Measurements from ENCODE around the gene CFAP46. TPM values are rescaled to one million over a fixed set of nuclear protein-coding genes. Genes with fewer than 3 reads are reported as not detected.

Gene CFAP46
- total RNA-seq, 1 donor from 2014 or later: 3.7 TPM

DNA sequence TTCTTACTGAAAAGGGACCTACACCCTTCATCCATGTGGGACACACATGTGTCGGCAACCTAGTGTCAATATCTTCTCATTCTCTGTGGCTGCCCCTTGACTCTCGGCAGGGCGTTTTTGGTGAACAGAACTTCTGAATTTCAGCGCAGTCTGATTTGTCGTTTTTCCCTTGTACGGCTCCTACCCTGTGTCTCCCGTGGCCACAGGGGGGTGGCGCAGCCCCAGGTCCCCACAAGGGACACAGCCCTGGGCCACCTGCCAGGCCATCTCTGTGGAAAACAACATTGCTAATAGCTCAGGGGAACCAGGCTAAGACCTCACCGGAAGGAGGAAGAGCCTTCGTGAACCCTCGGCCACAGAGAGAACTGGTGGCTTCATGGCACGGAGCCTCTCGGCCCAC is 103.3 kb downstream of the CFAP46 start:
- intact Hi-C loops (cut with micrococcal nuclease): loop anchor here (10.0 kb wide), 1 partner anchor 306 kb away; no protein-coding TSS in a partner anchor
- POLR2A ChIA-PET: no interaction called here
- Mint-ChIP-seq H3K9me3 (peaks cover 11% of the 10 kb centered on the region), H3K36me3 (ENCODE audit: low read depth) (no peaks in the 10 kb centered on the region), H3K27me3 (peaks cover 3% of the 10 kb centered on the region), H3K4me3 (no peak overlapping the region), H3K4me1 (peaks cover 6% of the 10 kb centered on the region), H3K27ac (no peak overlapping the region)
- DNase-seq (no peak), ATAC-seq (ENCODE audit: low read depth) (no peak)
- CTCF ChIA-PET: interaction anchor here (0.5 kb wide), 1 partner anchor 161 kb away, joined by 3 read pairs; no protein-coding TSS in a partner anchor
- no peak for TF ChIP-seq CTCF (IDR thresholded peaks at IDR 0.05)

DNA sequence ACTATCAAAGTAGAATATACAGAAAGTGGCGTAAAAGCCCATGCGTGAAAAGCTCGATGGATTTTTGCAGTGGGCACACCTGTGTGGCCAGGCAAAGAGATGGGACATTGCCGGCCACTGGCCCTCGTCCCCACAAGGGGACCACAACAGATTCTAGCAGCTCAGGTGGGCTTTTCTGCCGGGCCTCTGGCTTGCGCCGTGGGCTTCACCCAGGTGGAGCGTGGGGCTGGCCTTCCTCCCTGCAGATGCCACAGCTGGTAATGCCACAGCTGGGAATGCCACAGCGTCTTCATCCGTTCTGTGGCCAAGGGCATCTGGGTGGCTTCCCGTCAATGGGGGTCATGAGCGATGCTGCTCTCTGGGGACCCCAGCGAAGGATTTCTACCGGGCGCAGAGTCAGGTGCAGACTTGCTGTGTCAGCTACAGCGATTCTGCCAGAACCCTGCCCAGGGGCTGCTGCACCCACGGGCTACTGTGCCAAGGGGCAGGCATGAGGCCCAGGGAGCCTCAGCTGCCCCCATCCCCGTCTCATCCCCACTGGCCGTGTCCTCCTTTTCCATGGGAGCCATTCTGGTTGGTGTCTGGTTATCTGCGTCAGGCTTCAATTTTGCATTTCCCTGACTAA is 103.9 kb downstream of the CFAP46 start:
- Mint-ChIP-seq H3K4me3 (no peak overlapping the region), H3K4me1 (peaks cover 6% of the 10 kb centered on the region), H3K9me3 (peaks cover 11% of the 10 kb centered on the region), H3K36me3 (ENCODE audit: low read depth) (no peaks in the 10 kb centered on the region), H3K27ac (no peak overlapping the region), H3K27me3 (peaks cover 3% of the 10 kb centered on the region)
- intact Hi-C loops (cut with micrococcal nuclease): loop anchor here (10.0 kb wide), 1 partner anchor 306 kb away; no protein-coding TSS in a partner anchor
- POLR2A ChIA-PET: no interaction called here
- ATAC-seq (ENCODE audit: low read depth): no peak
- no peak for TF ChIP-seq CTCF (IDR thresholded peaks at IDR 0.05)
- CTCF ChIA-PET: interaction anchor here (0.5 kb wide), 1 partner anchor 161 kb away, joined by 3 read pairs; no protein-coding TSS in a partner anchor
- DNase-seq: no peak

DNA sequence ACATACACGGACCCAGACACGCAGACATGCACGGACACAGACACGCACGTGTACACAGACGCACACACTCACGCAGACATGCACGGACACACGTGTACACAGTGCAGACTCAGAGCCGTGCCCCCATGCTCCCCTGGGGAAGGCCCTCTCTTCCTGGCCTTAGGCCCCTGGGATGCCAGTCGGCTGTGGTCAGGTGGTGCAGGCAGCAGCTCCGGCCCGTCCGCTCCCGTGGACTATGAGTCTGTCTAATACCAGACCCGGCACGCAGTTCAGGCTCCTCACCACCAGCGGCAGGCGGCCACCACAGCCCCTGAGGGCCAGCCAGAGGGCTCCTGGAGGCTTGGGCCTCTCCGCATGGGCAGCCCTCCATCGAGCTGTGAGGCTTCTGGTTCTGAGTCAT is 104.5 kb downstream of the CFAP46 start:
- Mint-ChIP-seq H3K36me3 (ENCODE audit: low read depth) (no peaks in the 10 kb centered on the region), H3K4me1 (peaks cover 6% of the 10 kb centered on the region), H3K9me3 (peaks cover 11% of the 10 kb centered on the region), H3K4me3 (no peak overlapping the region), H3K27ac (no peak overlapping the region), H3K27me3 (peaks cover 3% of the 10 kb centered on the region)
- ATAC-seq (ENCODE audit: low read depth): no peak
- no peak for DNase-seq
- POLR2A ChIA-PET: no interaction called here
- CTCF ChIA-PET: no interaction called here
- intact Hi-C loops (cut with micrococcal nuclease): loop anchor here (10.0 kb wide), 1 partner anchor 307 kb away; no protein-coding TSS in a partner anchor
- TF ChIP-seq CTCF (IDR thresholded peaks at IDR 0.05): no peak

- ChIA-PET CTCF (no interaction called here), POLR2A (no interaction called here)
- no peak overlapping the region for H3K4me3 Mint-ChIP-seq
- H3K36me3 Mint-ChIP-seq (ENCODE audit: low read depth): no peaks in the 10 kb centered on the region
- DNase-seq (peak; percentile 54), ATAC-seq (ENCODE audit: low read depth) (peak; percentile 52)
- H3K4me1 Mint-ChIP-seq: peaks cover 6% of the 10 kb centered on the region
- peaks cover 2% of the 10 kb centered on the region for H3K9me3 Mint-ChIP-seq
- no peak overlapping the region for H3K27ac Mint-ChIP-seq
- peak; percentile 78 for TF ChIP-seq CTCF (IDR thresholded peaks at IDR 0.05)
- intact Hi-C loops (cut with micrococcal nuclease): loop anchor here (10.0 kb wide), 1 partner anchor 308 kb away; no protein-coding TSS in a partner anchor
- peaks cover 5% of the 10 kb centered on the region for H3K27me3 Mint-ChIP-seq
Observed at GRCh38 chr10:132836832-132837540, 105.4 kb downstream of the CFAP46 start.

GRCh38 chr10:132836248-132836831 is 106.0 kb downstream of the CFAP46 start:
- Mint-ChIP-seq H3K27me3 (peaks cover 6% of the 10 kb centered on the region), H3K36me3 (ENCODE audit: low read depth) (no peaks in the 10 kb centered on the region), H3K4me1 (peaks cover 6% of the 10 kb centered on the region), H3K4me3 (no peak overlapping the region), H3K9me3 (no peaks in the 10 kb centered on the region), H3K27ac (no peak overlapping the region)
- ChIA-PET CTCF (no interaction called here), POLR2A (no interaction called here)
- no peak for TF ChIP-seq CTCF (IDR thresholded peaks at IDR 0.05)
- DNase-seq: no peak
- intact Hi-C loops (cut with micrococcal nuclease): loop anchor here (10.0 kb wide), 1 partner anchor 308 kb away; no protein-coding TSS in a partner anchor
- ATAC-seq (ENCODE audit: low read depth): no peak
